SK-N-SH (cell line): ENCODE measurements around the gene ADAMTS16.

ENCODE experiments used
- CTCF ChIP-seq: fragments of 200-600 bp; sonication (generic); IDR thresholded peaks from 2 replicates; pipeline ENCODE4 v1.6.1; 2017; ENCODE audit warnings: antibody characterized with exemption, mild to moderate bottlenecking, moderate library complexity
- EP300 ChIP-seq, 2 experiments: IDR thresholded peaks; 2 replicates each; pipeline versions ENCODE4 v1.4.0 to v1.6.1; 2012; ENCODE audit warnings: borderline replicate concordance in 1 of 2, low read depth in 1 of 2, low read length in 1 of 2
- REST ChIP-seq: IDR thresholded peaks from 2 replicates; pipeline ENCODE4 v1.6.1; 2012; ENCODE audit warnings: mild to moderate bottlenecking, low read depth, low read length, moderate library complexity
- SMC3 ChIP-seq: IDR thresholded peaks from 2 replicates; pipeline ENCODE4 v1.6.1; 2012; ENCODE audit warnings: low read depth, low read length, improper control_type of control experiment
- TF ChIP-seq, protein P1 (sequence below): IDR thresholded peaks from 2 replicates; pipeline ENCODE4 v1.4.0; 2012; ENCODE audit warnings: low read depth

- TF ChIP-seq EP300 (IDR thresholded peaks at IDR 0.05; ENCODE audit: borderline replicate concordance in 1 of 2, low read depth in 1 of 2, low read length in 1 of 2) (0 out of 4 replicates have a peak, but pooled peaks of 1 of the 2 experiments have one; percentile 44), REST (no peak), CTCF (no peak), SMC3 (no peak)
- TF ChIP-seq, protein P1, sequence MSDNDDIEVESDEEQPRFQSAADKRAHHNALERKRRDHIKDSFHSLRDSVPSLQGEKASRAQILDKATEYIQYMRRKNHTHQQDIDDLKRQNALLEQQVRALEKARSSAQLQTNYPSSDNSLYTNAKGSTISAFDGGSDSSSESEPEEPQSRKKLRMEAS, result 0 out of 2 replicates have a peak, but pooled peaks have one; percentile 22
Observed at GRCh38 chr5:5335700-5336264, 195.7 kb downstream of the ADAMTS16 start.
